ENCODE measurements around the gene ZNF221. TPM values are rescaled to one million over a fixed set of nuclear protein-coding genes. Genes with fewer than 3 reads are reported as not detected.

Gene ZNF221
- total and polyA plus RNA-seq, 2 donors (not counting 3 experiments of a cell fraction or from before 2014, with no cell fraction given), result 1.4 to 4.2 TPM

DNA sequence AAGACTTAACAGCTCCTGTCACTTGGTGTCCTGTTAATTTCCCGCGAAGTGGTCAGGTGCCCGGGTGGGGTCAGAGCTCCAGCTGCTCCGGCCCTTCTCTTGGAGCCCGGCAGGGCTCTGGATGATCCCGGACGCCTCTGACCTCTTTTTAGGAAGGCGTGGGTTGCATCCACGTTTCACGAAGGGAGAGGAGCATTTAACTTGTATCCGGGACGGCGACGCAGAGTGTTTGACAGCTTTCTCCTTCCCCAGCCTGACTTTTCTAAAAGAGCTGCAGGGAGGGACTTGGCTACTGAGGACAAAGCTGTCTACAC lies 33.6 kb downstream of the ZNF221 start:
- H3K27ac ChIP-seq (ENCODE audit: insufficient read depth, low read depth, low read length), result peak overlapping the region; percentile 23
- no peaks in the 10 kb centered on the region for H3K9me1 ChIP-seq (replicated peaks; ENCODE audit: control insufficient read depth, extremely low read depth, insufficient read depth, low read length)
- FAIRE-seq (no peak), DNase-seq (ENCODE audit: low read depth, low spot score) (no peak)
- intact Hi-C loops (cut with micrococcal nuclease), result loop anchor here (1.0 to 5.0 kb wide), 8 partner anchors 18 to 372 kb away; partner anchors contain the start of genes ZNF112, ZNF221, ZNF223 and ZNF225
- CTCF ChIA-PET, result interaction anchor here (1.3 kb wide), 1 partner anchor 34 kb away, joined by 4 read pairs; the partner anchor contains the start of gene ZNF221
- POLR2A ChIA-PET, result interaction anchor here (0.7 kb wide), 1 partner anchor 17 kb away, joined by 3 read pairs; no protein-coding TSS in a partner anchor
- H3K4me3 ChIP-seq (replicated peaks in 1 of 3; ENCODE audit: insufficient read depth in 1 of 3, low read depth in 1 of 3, low read length in 3 of 3), result peak overlapping the region; percentile 32 to 75 (median 68)
- TF ChIP-seq GATA2 (IDR thresholded peaks at IDR 0.05; ENCODE audit: insufficient read depth, insufficient read length, low read depth, low read length), result no peak
- TF ChIP-seq MYC (IDR thresholded peaks at IDR 0.05; ENCODE audit: low read depth, low read length), result no peak
- TF ChIP-seq POLR2A (IDR thresholded peaks at IDR 0.05; ENCODE audit: low read depth, low read length), result no peak
- TF ChIP-seq, protein P1, sequence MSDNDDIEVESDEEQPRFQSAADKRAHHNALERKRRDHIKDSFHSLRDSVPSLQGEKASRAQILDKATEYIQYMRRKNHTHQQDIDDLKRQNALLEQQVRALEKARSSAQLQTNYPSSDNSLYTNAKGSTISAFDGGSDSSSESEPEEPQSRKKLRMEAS (IDR thresholded peaks at IDR 0.05; ENCODE audit: insufficient read depth, insufficient read length), result no peak
- TF ChIP-seq FOS (IDR thresholded peaks at IDR 0.05; ENCODE audit: borderline replicate concordance, insufficient read depth, low read length), result no peak
- no peak for TF ChIP-seq JUN (IDR thresholded peaks at IDR 0.05; ENCODE audit: borderline replicate concordance, insufficient read depth, insufficient read length, low read depth)
- no peak for TF ChIP-seq EZH2 (IDR thresholded peaks at IDR 0.05; ENCODE audit: borderline replicate concordance, low read depth, low read length, severe bottlenecking)
- TF ChIP-seq POLR2AphosphoS5 (IDR thresholded peaks at IDR 0.05; ENCODE audit: insufficient read depth, low read depth, low read length), result no peak
- TF ChIP-seq, protein P2, sequence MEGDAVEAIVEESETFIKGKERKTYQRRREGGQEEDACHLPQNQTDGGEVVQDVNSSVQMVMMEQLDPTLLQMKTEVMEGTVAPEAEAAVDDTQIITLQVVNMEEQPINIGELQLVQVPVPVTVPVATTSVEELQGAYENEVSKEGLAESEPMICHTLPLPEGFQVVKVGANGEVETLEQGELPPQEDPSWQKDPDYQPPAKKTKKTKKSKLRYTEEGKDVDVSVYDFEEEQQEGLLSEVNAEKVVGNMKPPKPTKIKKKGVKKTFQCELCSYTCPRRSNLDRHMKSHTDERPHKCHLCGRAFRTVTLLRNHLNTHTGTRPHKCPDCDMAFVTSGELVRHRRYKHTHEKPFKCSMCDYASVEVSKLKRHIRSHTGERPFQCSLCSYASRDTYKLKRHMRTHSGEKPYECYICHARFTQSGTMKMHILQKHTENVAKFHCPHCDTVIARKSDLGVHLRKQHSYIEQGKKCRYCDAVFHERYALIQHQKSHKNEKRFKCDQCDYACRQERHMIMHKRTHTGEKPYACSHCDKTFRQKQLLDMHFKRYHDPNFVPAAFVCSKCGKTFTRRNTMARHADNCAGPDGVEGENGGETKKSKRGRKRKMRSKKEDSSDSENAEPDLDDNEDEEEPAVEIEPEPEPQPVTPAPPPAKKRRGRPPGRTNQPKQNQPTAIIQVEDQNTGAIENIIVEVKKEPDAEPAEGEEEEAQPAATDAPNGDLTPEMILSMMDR (IDR thresholded peaks at IDR 0.05; ENCODE audit: extremely low read depth in 1 of 2, insufficient read depth in 1 of 2, low read depth in 1 of 2, low read length in 2 of 2), result no peak
- H2AFZ ChIP-seq (ENCODE audit: low read depth, low read length), result peak overlapping the region; percentile 56
- peak overlapping the region; percentile 87 for H3K4me2 ChIP-seq (ENCODE audit: insufficient read depth, low read length)
- no peaks in the 10 kb centered on the region for H3K36me3 ChIP-seq (ENCODE audit: control insufficient read depth in 2 of 2, extremely low read depth in 1 of 2, insufficient read depth in 2 of 2, low read length in 2 of 2)
- H3K27me3 ChIP-seq (ENCODE audit: control insufficient read depth in 2 of 2, insufficient read depth in 2 of 2, low read length in 2 of 2), result no peaks in the 10 kb centered on the region
- BruUV-seq (replicated peaks), result TSS peak; percentile 47
- no peaks in the 10 kb centered on the region for H3K9me3 ChIP-seq (replicated peaks; ENCODE audit: control insufficient read depth, insufficient read depth, low read length)
- dilution Hi-C loops (cut with MboI; ENCODE audit: extremely low pct_ligation_motif_present, low sequenced_read_pairs), result no loop called here
- peaks cover 6% of the 10 kb centered on the region for H3K4me1 ChIP-seq (ENCODE audit: control insufficient read depth, extremely low read depth, insufficient read depth, low read length)
- peaks cover 4% of the 10 kb centered on the region for H3K79me2 ChIP-seq (ENCODE audit: control insufficient read depth, insufficient read depth, low read length)
- peak overlapping the region; percentile 55 for H3K9ac ChIP-seq (replicated peaks; ENCODE audit: extremely low read depth, insufficient read depth, low read length)
- no peaks in the 10 kb centered on the region for H4K20me1 ChIP-seq (replicated peaks; ENCODE audit: control insufficient read depth, extremely low read depth, insufficient read depth, low read length)
